Measurements from ENCODE around the gene AP3S2. TPM values are rescaled to one million over a fixed set of nuclear protein-coding genes. Genes with fewer than 3 reads are reported as not detected.

The AP3S2 gene
- total RNA-seq, 1 experiment from 2014 or later = 23.3 TPM

GRCh38 chr15:89917442-89918101, 23.8 kb upstream of the AP3S2 start:
- intact Hi-C loops (cut with micrococcal nuclease) = no loop called here
- Histone ChIP-seq H3K9ac (ENCODE audit: low read length) (no peak overlapping the region), H3K4me3 (replicated peaks in 1 of 2; ENCODE audit: low read depth in 1 of 2, low read length in 2 of 2) (no peak overlapping the region), H3K36me3 (ENCODE audit: control insufficient read depth in 1 of 2, insufficient read depth in 2 of 2, low read length in 2 of 2) (no peaks in the 10 kb centered on the region), H2AFZ (ENCODE audit: low read depth, low read length, poor library complexity, severe bottlenecking) (peak overlapping the region; percentile 94), H3K79me2 (ENCODE audit: insufficient read depth, low read length) (no peaks in the 10 kb centered on the region), H3K4me2 (ENCODE audit: low read length) (peak overlapping the region; percentile 71), H3K9me2 (ENCODE audit: insufficient read depth) (no peaks in the 10 kb centered on the region), H3K4me1 (ENCODE audit: control insufficient read depth in 1 of 2, insufficient read depth in 2 of 2, low read length in 2 of 2) (peaks cover 26 to 48% of the 10 kb centered on the region in 2 experiments), H3K27me3 (ENCODE audit: insufficient read depth, low read length) (no peaks in the 10 kb centered on the region), H3K27ac (ENCODE audit: low read depth, low read length) (peak overlapping the region; percentile 41; the same call in 1 of the 2 replicates), H3K9me3 (ENCODE audit: control insufficient read depth in 1 of 2, insufficient read depth in 1 of 2, low read depth in 1 of 2, low read length in 2 of 2) (no peaks in the 10 kb centered on the region), H4K20me1 (ENCODE audit: insufficient read depth) (no peaks in the 10 kb centered on the region)
- DNase-seq (ENCODE audit: low read depth, low spot score) = no peak
- TF ChIP-seq POLR2AphosphoS5 (IDR thresholded peaks at IDR 0.05; ENCODE audit: low read depth, low read length) = no peak
- TF ChIP-seq FOSL1 (IDR thresholded peaks at IDR 0.05; ENCODE audit: low read depth) = peak; percentile 62
- TF ChIP-seq TCF7L2 (IDR thresholded peaks at IDR 0.05; ENCODE audit: borderline replicate concordance, extremely low read depth, insufficient read depth, insufficient read length) = no peak
- TF ChIP-seq CEBPB (IDR thresholded peaks at IDR 0.05; ENCODE audit: low read depth) = peak; percentile 51; the same call in 1 of the 2 replicates
- no peak for TF ChIP-seq EZH2 (IDR thresholded peaks at IDR 0.05)
- 0 out of 2 replicates have a peak, but pooled peaks have one; percentile 32 for TF ChIP-seq SP1 (IDR thresholded peaks at IDR 0.05; ENCODE audit: low read depth)
- no peak for TF ChIP-seq CBX3 (IDR thresholded peaks at IDR 0.05; ENCODE audit: low read depth)
- peak; percentile 52; the same call in 1 of the 2 replicates for TF ChIP-seq JUND (IDR thresholded peaks at IDR 0.05)
- ChIA-PET RAD21 (ENCODE audit: low non-redundant PET in 1 of 2, low total read pairs in 2 of 2, uncharacterized antibody in 2 of 2, unreplicated experiment in 2 of 2) (interaction anchor here in 1 of 2 experiments (0.5 kb wide), 1 partner anchor 20 kb away, joined by 4 read pairs; no protein-coding TSS in a partner anchor), POLR2A (interaction anchor here (1.2 kb wide), 1 partner anchor 55 kb away, joined by 3 read pairs; no protein-coding TSS in a partner anchor), CTCF (interaction anchor here (1.2 to 1.8 kb wide), 2 partner anchors 54 to 170 kb away, joined by 5 to 6 read pairs; no protein-coding TSS in a partner anchor)
- BruUV-seq (replicated peaks) = no TSS peak
- peak; percentile 40 for ATAC-seq

- Histone ChIP-seq H3K4me3 (replicated peaks in 1 of 2; ENCODE audit: low read depth in 1 of 2, low read length in 2 of 2) (no peak overlapping the region), H3K9me3 (ENCODE audit: control insufficient read depth in 1 of 2, insufficient read depth in 1 of 2, low read depth in 1 of 2, low read length in 2 of 2) (no peaks in the 10 kb centered on the region), H3K27ac (ENCODE audit: low read depth, low read length) (no peak overlapping the region), H3K79me2 (ENCODE audit: insufficient read depth, low read length) (no peaks in the 10 kb centered on the region), H4K20me1 (ENCODE audit: insufficient read depth) (no peaks in the 10 kb centered on the region), H3K4me2 (ENCODE audit: low read length) (no peak overlapping the region), H3K9ac (ENCODE audit: low read length) (no peak overlapping the region), H3K27me3 (ENCODE audit: insufficient read depth, low read length) (no peaks in the 10 kb centered on the region), H3K4me1 (ENCODE audit: control insufficient read depth in 1 of 2, insufficient read depth in 2 of 2, low read length in 2 of 2) (peaks cover 26 to 54% of the 10 kb centered on the region in 2 experiments), H3K9me2 (ENCODE audit: insufficient read depth) (no peaks in the 10 kb centered on the region), H3K36me3 (ENCODE audit: control insufficient read depth in 1 of 2, insufficient read depth in 2 of 2, low read length in 2 of 2) (no peaks in the 10 kb centered on the region), H2AFZ (ENCODE audit: low read depth, low read length, poor library complexity, severe bottlenecking) (no peak overlapping the region)
- RAD21 ChIA-PET (ENCODE audit: low non-redundant PET in 1 of 2, low total read pairs in 2 of 2, uncharacterized antibody in 2 of 2, unreplicated experiment in 2 of 2) = no interaction called here
- POLR2A ChIA-PET = interaction anchor here (0.6 kb wide), 1 partner anchor 29 kb away, joined by 3 read pairs; no protein-coding TSS in a partner anchor
- CTCF ChIA-PET = no interaction called here
- ATAC-seq (no peak), DNase-seq (ENCODE audit: low read depth, low spot score) (no peak)
- BruUV-seq (replicated peaks) = no TSS peak
- intact Hi-C loops (cut with micrococcal nuclease) = no loop called here
- TF ChIP-seq MAX (IDR thresholded peaks at IDR 0.05) = no peak
Observed at GRCh38 chr15:89916660-89917059, 22.9 kb upstream of the AP3S2 start.
